HG02885 (cell line): ENCODE measurements around the gene C9orf40.
A peak's percentile ranks its signal among the peaks of the same experiment; 100 is the strongest.

Source experiments
- ATAC-seq: cut with Tn5 transposase; IDR thresholded peaks from one replicate; pipeline ENCODE4 v1.9.1; 2021; ENCODE audit warnings: mild to moderate bottlenecking; ENCODE audit not compliant: unreplicated experiment, poor library complexity

The C9orf40 gene, protein sequence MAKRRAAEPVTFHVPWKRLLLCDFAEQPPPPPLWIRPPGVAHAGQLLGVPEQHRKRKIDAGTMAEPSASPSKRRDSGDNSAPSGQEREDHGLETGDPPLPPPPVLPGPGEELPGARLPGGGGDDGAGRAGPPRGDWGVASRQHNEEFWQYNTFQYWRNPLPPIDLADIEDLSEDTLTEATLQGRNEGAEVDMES

DNA sequence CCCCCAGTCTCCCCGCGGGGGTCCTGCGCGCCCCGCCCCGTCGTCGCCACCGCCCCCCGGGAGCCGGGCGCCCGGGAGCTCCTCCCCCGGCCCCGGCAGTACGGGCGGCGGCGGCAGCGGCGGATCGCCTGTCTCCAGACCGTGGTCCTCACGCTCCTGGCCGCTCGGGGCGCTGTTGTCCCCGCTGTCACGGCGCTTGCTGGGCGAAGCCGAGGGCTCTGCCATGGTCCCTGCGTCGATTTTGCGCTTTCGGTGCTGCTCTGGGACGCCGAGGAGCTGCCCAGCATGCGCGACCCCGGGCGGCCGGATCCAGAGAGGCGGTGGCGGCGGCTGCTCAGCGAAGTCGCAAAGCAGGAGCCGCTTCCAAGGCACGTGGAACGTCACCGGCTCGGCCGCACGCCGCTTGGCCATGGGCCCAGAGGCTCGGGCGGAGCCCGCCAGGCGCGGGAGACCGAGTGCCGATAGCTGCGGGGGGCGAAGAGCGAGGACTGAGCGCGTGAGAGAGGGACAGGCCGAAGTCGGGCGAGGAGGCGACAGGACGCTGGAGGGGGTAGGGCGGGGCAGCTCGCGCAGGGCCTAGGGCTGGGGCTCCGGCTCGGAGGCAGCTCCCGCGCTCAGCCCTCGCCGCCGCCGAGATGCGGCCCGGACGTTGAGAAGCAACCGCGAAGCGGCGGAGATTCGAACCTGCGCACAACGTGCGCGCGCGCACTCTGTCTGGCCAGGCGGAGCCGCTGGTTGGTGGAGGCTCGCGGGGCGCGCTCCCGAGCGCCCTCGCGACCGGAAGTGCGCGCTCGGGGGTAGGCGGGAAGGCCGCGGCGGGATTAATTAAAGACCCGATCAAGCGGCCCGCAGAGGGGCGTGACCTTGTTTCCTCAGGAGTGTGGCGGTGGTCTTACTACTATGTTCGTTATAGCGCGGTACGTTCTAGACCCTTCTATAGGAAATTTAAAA is at the start of gene C9orf40:
C9orf40 (minus strand) TSS at position 712 of the 951 bp plus-strand sequence; CDS start at position 411, 301 bp downstream.
- ATAC-seq: peak; percentile 88

DNA sequence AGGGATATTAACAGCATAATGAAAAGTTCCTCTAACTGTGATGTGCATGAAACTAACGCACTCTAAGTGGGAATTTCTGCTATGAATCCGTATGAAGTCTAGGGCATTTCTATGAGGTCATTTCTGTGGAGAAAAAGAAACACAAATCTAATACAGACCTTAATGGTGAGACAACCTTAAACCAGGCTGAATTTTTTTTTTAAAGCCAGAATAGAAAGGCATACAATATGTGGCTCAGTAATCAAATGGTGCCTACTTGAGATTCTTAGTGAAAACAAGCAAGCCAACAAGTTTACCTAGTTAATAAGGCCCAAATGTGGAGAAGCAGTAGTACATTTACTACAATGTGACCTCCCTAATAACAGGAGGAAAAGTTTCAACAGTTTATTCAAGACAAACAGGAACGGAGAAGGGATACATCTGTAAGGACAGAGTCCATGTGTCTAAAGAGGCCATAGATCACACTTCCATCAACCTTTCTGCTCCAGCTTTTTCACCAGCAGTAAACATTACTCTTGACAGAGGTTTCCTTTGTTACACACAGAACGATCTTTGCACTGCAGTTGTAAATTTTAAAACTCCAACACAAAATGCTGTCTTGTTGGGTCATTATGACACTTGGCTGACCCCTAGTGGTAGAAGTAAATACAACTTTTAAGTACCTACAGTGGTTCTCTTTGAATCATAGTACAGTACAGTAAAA is 49.2 kb upstream of the C9orf40 start:
- ATAC-seq: peak; percentile 89

DNA sequence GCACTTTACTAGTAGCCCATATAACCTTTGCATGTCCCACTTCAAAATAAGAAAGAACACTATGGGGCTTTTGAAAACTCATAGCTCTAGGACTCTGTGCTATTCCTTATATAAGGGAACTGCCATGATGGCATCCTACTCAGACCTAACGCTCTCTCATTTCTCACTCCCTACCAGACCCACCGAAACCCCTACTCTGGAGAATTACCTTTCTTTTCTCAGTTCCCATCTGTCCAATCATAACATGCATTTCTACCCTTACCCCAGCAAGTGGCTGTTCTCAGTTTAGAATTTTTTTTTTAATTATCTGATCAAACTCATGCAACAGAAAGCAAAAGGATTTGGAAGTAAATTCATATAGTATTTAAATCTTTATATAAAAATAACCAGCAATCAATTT is 48.1 kb upstream of the C9orf40 start:
- peak; percentile 79 for ATAC-seq

DNA sequence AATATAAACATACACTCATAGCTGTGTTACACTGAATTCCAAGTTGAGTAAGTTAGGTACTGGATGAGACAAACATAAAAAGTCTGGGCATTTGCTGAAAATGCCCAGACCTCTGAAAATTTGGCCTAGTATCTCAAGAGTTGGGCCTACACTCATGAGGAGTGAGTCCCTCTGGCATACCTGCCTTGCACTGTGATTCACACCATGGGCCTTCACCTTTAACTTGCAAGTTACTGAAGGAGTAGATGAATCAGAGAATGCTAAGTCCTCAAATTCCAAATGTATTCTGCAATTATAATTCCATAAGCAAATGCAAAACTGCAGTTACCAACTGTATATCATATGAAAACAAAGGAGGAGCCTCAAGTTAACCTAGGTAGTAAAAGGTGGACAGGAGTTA is 32.3 kb upstream of the C9orf40 start:
- ATAC-seq: no peak

DNA sequence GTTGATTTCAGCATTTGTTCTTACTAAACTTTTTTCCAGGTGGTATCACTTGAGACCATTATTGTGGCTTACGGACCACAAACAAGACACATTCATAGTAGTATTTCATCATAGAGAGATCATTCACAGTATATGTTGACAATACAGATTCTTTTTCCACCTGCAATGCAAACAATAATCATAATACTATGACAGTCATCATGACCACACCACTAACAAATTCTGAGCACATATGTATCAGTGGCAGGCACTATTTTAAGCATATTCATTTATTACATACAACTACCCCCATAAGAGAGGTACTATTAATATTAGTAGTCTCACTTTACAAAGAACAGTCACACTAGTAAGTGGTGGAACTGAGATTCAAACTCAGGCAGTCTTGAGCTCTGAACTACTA is 31.0 kb upstream of the C9orf40 start:
- ATAC-seq: no peak

DNA sequence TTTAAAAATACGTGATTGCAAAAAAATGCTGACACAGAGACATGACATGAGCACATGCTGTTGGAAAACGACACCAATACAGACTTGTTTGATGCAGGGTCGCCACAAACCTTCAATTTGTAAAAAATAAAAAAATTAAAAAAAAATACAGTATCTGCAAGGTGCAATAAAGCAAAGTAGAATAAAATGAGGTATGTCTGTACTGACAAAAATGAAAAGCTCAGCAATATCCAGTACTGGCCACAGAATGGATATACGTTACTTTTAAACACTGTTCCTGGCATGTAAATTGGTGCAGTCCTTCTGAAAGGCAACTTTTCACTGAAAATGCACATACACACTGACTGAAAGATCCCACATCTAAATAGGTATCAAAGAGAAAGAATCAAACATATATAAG is 27.1 kb upstream of the C9orf40 start:
- ATAC-seq: no peak

DNA sequence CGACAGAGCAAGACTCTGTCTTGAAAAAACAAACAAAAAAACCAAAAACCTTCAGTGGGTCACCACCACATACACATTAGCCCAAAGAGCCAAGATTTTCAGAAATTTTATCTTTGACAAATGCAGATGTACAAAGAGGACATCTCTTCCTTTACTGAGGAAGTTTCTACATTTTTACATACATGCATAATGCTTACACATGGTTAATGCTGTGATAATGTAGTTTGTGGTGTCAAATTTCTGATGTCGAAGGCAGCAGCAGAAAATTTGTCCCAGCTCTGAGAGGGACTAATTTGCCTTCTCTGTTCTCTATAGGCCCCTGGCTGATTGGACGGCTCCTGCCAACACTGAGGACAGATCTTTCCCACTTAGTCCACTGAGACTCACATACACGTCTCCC is 24.6 kb upstream of the C9orf40 start:
- ATAC-seq: no peak

DNA sequence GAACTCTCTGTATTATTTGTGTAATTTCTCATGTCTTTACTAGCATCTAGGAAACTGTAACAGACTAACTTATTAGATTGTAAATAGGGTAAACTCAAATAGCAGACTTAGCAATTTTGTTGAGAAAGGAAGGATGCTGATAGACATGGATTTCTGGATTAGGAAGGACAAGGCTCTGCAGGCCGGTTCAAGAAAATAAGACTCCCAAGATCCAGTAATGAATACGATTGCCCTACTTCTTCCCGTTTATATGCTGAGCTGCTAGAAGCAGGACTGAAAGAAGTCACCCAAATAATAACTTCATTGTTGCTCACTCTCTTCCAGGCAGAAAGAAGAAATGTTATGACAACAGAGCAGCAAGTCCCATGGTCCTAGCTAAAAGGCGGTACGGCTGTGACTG is 22.8 kb upstream of the C9orf40 start:
- no peak for ATAC-seq

DNA sequence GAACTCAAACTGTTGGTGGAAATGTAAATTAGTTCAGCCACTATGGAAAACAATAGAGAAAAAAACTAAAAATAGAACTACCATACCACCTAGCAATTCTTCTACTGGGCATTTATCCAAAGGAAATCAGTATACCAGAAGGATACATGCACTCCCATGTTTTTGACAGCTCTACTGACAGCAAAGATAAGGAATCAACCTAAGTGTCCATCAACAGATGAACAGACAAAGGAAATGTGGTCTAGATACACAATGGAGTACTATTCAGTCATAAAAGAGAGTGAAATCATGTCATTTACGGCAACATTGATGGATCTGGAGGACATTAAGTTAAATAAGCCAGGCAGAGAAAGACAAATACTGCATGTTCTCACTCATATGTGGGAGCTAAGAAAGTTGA is 21.8 kb upstream of the C9orf40 start:
- no peak for ATAC-seq

DNA sequence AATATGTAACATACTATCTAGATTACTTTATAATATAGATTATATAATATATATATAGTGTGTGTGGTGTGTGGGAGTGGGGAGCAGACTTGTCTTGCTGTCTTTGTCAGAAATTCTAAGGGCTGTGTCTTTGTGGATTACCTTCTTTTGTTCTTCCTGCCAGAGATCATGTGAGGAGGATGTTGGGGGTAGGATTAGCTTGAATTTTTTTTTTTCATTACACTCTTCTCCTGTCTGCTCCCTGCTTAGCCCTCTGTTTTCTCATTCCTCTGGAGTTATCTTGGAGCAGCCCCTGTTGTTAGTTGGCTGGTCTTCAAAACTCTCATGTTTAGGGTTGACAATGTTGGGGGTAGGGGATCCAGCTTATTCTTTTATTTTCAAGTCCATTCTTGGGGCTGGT is 21.0 kb upstream of the C9orf40 start:
- ATAC-seq: no peak

DNA sequence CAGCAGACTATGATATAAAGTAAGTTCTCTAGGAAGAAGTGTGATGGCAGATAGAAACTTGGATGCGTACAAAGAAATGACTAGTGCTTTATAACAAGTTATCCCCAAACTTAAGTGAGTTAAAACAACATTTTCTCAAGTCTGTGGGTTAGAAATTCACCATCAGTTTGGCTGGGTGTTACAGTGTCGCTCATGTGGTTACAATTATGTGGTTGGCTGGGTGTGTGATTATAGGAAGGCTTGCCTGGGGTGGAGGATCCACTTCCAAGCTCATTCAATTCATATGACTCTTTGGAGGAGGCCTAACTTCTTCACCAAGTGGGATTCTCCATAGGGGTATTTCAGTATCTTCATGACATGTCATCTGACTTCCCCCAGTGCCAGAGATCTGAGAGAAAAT is 10.3 kb upstream of the C9orf40 start:
- ATAC-seq: no peak

DNA sequence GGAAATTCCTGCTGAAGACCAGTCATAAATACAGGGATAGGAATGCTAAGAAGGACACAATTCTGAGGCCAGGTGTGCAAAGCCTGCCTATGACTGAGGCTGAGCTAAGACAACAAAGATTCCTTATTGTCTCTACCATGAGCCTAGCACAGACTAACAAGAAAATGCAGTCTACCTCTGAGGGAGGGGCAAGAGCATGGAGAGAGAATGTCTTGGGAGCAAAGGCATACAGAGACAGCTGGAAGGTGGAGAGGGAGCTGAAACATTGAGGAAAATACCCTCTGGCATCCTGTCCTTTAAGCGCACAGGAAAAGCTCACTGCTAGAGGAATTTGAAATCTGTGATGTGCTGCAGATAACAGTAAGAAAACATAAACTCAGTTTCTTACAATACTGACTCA is 8.8 kb upstream of the C9orf40 start:
- no peak for ATAC-seq

DNA sequence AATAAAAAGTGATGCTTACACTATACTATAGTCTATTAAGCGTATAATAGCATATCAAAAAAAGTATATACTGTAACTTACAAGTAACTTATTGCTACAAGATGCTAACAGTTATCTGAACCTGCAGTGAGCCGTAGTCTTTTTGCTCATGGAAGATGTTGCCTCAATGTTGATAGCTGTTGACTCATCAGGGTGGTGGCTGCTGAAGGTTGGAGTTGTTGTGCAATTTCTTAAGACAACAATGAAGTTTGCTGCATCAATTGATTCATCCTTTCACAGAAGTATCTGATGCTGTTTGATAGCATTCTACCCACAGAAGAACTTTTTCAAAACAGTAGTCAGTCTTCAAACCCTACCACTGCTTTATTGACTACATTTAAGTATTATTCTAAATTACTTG is 7.8 kb upstream of the C9orf40 start:
- no peak for ATAC-seq

DNA sequence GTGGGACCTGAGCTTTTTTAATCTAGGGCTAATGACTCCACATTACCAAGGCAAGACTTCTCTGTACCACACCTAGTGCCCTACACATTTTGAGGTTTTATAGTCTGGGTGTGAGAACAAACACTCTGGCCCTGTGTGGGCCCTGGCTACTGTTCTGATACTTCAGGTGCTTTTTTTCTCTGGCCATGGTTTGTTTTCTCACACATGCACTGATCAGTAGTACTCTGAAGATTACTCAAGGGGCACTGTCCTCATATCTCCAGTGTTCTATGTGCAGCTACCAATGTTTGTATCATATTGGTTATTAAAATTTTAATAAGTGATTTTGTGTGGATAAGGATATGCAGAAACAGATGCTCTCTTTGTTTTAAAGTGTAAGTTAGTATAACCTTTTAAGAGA is 5.9 kb upstream of the C9orf40 start:
- peak; percentile 41 for ATAC-seq

DNA sequence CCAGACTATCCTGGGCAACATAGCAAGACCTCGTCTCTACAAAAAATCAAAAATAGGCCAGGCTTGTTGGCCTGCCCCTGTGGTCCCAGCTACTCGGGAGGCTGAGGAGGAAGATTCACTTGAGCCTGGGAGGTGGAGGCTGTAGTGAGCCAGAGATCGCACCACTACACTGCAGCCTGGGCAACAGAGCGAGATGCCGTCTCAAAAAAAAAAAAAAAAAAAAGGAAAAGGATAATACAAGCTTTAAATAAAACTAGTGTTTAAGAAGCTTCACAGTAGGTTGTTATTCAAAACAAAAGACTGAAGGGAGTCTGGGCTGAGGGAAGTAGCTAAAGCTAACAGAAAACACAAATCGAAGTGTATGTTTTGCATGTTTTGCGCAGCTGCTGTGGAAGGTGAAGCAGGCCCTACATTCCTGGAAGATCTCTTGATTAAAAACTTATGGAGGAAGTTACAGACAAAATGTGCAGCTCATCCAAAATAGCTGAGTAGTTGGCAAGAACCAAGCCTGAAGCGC is 581 bp upstream of the C9orf40 start:
- ATAC-seq: peak; percentile 3

DNA sequence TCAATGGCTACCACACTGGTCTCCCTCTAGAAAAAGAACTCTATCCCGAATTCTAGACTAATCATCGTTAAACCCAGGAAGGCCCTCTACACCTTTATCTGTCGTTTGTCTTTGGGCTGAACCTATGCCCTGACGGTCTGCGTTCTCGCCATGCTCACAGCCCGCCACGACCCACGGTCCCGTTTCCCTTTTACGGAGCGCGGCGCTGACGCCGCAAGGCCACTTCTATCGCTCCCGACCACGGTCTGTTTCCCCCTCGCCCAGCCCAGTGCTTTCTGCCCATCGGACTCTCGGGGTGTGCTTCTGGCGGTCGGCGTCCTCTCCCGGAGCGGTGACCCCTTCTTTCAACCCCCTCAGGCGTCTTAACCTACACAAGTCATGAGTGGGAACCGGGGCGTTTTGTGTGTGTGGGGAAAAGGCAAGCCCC is 974 bp downstream of the C9orf40 start:
- peak; percentile 37 for ATAC-seq

DNA sequence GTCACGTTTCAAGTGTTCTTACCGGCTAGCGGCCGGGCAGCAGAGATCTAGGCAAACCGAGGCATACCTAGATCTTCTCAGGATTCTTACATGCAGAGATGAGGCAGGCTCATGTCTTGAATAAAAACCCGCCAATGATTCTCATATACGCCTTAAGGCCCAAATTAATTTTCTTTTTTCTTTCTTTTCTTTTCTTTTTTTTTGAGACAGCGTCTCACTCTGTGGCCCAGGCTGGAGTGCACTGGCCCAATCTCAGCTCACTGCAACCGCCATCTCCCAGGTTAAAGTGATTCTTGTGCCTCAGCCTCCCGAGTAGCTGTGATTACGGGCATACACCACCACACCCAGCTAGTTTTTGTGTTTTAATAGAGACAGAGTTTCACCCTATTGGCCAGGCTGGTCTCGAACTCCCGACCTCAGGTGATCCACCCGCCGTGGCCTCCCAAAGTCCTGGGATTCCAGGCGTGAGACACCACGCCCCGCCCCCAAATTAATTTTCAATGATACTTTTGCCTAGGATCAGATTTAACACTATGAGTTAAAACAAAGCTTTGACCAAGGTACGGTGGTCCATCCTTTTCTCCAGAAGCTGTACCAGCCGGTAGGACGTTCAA is 1.5 kb downstream of the C9orf40 start:
- ATAC-seq: no peak

DNA sequence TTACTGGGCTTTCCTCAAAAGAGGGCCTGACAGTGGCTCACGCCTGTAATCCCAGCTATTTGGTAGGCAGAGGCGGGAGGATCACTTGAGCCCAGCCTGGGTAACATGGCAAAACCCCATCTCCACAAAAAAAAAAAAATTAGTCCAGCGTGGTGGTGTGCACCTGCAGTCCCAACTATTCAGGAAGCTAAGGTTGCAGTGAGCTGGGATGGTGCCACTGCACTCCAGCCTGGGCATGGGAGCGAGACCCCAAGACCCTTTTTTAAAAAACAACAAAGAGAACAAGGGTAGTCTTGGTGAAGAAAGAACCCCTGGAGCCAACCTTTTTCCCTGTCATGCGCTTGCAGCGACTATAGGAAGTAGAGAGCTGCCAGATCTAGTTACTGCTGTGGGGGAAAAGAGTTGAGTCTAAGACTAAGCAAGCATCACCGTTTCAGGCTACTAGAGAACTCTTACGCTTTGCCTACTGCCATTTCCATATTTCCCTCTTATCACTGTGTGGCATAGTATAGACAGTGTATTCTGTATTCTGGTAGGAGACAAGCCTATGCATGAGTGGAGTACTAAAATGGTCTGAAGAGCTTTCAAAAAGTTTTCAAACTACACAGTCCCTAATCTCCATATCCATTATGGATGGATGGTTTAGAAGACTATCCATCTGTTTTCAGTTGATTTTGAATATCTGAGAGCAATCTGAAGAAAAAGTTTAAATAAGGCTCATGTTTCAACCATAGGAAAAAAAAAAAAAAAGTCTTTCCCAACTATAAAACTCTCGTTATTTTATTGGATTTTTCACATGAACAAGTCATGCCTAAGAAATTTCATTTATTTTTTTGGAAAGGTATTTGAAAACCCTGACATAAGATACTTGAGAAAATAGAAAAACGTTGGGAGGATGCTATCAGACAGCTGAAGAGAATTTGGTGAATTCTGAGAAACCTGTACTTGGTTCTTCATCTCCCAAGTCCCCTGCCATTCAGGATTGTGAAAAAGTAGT is 2.6 kb downstream of the C9orf40 start:
- no peak for ATAC-seq

DNA sequence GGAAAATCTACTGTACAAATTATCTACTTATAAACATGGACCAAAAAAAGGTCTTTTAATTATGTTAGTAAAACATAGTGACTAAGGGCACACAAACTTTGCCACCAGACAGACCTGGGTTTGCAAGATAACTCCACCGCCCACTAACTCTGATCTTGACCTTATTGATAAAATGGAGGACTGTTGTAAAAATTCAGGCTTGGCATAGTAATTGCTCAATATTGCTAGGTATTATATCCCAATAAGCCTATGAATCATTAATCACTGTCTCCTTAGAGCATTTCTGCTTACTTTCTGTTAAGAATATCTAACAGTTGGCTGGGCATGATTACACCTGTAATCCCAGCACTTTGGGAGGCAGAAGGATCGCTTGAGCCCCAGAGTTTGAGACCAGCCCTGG is 3.8 kb downstream of the C9orf40 start:
- ATAC-seq: no peak
